Astrocyte of the cerebellum (primary cell): Measurements from ENCODE around the gene PEAK1.
"Not testable (repeated sequence)": the region's sequence is repeated elsewhere in the genome, so short reads cannot be mapped to it uniquely, and the experiment has no call there.

Source experiments
- DNase-seq: peaks from one replicate; pipeline ENCODE4 v3.0.0-alpha.2; 2011; ENCODE audit warnings: low read depth
- H3K4me3 ChIP-seq: 2 replicates; pipeline ENCODE4 v1.5.1; 2011; ENCODE audit warnings: mild to moderate bottlenecking, low read depth, low read length, moderate library complexity
- CTCF ChIP-seq: IDR thresholded peaks from 2 replicates; pipeline ENCODE4 v1.5.1; 2012; ENCODE audit warnings: low read length, low read depth, moderate library complexity, mild to moderate bottlenecking; ENCODE audit errors: missing control alignments
- in situ Hi-C: cut with HindIII; loops from 2 replicates; pipeline ENCODE4 v1.10.0; 2017; ENCODE audit warnings: low sequenced_read_pairs

Gene PEAK1

GRCh38 chr15:77287385-77287784 lies 132.5 kb downstream of the PEAK1 start:
- no peak overlapping the region for H3K4me3 ChIP-seq
- TF ChIP-seq CTCF: no peak
- in situ Hi-C loops: no loop called here
- no peak for DNase-seq

GRCh38 chr15:77285057-77285997 lies 134.6 kb downstream of the PEAK1 start:
- H3K4me3 ChIP-seq: no peak overlapping the region
- no peak for DNase-seq
- in situ Hi-C loops: no loop called here
- no peak for TF ChIP-seq CTCF

DNA sequence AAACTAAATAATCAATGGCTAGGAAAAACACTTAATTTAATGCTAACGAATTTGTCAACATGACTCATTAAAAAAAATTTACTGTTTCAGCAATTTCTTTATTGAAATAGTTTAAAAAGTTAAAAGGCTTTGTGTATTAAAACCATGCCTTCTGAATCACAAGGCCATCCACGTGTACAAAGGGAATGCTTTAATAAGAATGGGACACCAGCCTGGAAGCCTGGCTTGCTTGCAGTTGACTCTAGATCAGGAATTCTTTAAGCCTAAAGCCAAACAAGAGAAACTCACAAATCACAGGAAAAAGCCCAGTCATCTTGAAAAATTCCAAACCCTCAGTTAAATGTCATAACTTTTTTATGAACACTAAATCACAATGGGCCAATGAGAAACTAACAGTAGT lies 137.6 kb downstream of the PEAK1 start:
- no peak for TF ChIP-seq CTCF
- in situ Hi-C loops: no loop called here
- DNase-seq: peak; percentile 63
- no peak overlapping the region for H3K4me3 ChIP-seq

DNA sequence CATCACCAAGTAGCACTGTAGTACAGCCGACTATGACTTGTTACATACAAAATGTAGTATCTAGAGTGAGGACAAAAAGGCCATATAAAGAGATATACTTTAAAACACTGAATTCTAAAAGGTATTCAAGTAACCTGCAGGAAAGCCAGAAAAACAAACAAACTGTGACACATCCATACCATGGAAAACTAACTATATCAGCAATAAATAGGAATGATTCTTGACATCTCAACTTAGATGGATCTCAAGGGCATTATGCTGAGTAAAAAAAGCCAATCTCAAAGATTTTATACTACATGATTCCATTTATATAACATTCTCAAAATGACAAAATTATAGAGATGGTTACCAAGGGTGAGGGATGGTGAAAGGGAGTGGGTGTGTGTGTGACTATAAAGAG lies 143.0 kb downstream of the PEAK1 start:
- TF ChIP-seq CTCF: no peak
- no peak for DNase-seq
- no peak overlapping the region for H3K4me3 ChIP-seq
- in situ Hi-C loops: no loop called here

DNA sequence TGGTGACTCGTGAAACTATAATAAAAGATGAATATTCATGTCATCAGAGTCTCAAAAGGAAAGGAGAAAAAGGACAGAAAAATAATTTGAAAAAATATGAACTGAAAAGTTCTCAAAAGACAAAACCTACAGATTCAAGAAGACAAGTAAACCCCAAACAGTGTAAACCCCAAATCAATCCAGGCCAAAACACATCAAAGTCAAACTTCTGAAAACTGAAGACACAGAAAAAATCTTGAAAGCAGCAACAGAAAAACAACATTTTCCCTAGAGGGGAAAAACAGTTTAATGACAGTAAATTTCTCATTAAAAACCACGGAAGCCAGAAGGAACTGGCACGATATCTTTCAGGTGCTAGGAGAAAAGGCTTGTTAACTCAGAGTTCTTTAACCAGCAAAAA lies 143.8 kb downstream of the PEAK1 start:
- TF ChIP-seq CTCF: no peak
- no peak for DNase-seq
- H3K4me3 ChIP-seq: no peak overlapping the region
- in situ Hi-C loops: no loop called here

- H3K4me3 ChIP-seq, DNase-seq, in situ Hi-C loops: not testable (repeated sequence)
Measured at GRCh38 chr15:77273136-77273535, 146.8 kb downstream of the PEAK1 start.

DNA sequence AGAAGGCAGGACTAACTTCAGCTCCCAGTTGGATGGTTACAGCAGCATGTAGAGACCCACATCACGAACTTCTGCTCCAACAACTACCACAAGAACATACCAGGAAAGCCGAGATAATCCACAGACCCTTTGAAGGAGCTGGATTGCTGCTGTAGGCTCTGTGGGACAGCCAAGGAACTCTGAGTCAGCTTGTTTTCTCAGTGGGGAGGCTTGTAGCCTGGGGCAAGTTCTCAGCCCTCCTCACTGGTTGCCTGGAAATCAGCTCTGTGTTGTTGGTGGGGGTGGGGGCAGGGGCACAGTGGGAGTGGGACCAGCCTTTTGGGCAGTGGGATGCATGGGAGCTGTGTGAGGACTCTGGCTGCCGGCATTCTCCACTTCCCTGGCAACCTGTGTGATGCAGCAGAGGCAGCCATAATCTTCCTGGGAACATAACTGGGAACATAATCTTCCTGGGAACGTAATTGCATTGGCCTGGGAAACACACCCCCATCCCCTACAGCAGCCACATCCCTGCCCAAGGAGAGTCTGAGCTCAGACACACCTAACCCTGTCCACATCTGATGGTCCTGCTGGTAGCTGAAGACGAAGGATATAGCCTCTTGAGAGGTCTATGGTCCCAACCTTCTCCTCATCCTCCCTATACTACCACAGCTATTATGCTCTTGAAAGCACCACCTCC lies 153.1 kb downstream of the PEAK1 start:
- peak; percentile 98 for DNase-seq
- H3K4me3 ChIP-seq: no peak overlapping the region
- no peak for TF ChIP-seq CTCF
- in situ Hi-C loops: no loop called here
